ENCODE results near the gene IPO4. TPM values are rescaled to one million over a fixed set of nuclear protein-coding genes. Genes with fewer than 3 reads are reported as not detected.

The IPO4 gene
- total RNA-seq, 4 donors from 2014 or later: 32.9 to 55.1 (median 40.4) TPM

- Histone ChIP-seq H3K4me1 (peaks cover 3 to 34% (median 15%) of the 10 kb centered on the region in 3 donors), H3K9me3 (no peaks in the 10 kb centered on the region), H3K27me3 (no peaks in the 10 kb centered on the region), H3K36me3 (peaks cover 30 to 78% (median 35%) of the 10 kb centered on the region in 3 donors), H3K4me3 (peak overlapping the region in 3 of 4 donors; percentile 74 to 86 (median 82)), H3K27ac (peak overlapping the region in 2 of 4 donors; percentile 80 to 87)
- intact Hi-C loops (cut with DNase I): no loop called here
- TF ChIP-seq POLR2A (IDR thresholded peaks at IDR 0.05): no peak
- TF ChIP-seq, protein P1, sequence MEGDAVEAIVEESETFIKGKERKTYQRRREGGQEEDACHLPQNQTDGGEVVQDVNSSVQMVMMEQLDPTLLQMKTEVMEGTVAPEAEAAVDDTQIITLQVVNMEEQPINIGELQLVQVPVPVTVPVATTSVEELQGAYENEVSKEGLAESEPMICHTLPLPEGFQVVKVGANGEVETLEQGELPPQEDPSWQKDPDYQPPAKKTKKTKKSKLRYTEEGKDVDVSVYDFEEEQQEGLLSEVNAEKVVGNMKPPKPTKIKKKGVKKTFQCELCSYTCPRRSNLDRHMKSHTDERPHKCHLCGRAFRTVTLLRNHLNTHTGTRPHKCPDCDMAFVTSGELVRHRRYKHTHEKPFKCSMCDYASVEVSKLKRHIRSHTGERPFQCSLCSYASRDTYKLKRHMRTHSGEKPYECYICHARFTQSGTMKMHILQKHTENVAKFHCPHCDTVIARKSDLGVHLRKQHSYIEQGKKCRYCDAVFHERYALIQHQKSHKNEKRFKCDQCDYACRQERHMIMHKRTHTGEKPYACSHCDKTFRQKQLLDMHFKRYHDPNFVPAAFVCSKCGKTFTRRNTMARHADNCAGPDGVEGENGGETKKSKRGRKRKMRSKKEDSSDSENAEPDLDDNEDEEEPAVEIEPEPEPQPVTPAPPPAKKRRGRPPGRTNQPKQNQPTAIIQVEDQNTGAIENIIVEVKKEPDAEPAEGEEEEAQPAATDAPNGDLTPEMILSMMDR (IDR thresholded peaks at IDR 0.05): no peak
- WGBS, 2 donors: 67 to 82% methylated on average over 1 to 2 of the region's 2 CpGs
- no peak for DNase-seq
Observed at GRCh38 chr14:24187539-24187915, 1.1 kb downstream of the IPO4 start.

DNA sequence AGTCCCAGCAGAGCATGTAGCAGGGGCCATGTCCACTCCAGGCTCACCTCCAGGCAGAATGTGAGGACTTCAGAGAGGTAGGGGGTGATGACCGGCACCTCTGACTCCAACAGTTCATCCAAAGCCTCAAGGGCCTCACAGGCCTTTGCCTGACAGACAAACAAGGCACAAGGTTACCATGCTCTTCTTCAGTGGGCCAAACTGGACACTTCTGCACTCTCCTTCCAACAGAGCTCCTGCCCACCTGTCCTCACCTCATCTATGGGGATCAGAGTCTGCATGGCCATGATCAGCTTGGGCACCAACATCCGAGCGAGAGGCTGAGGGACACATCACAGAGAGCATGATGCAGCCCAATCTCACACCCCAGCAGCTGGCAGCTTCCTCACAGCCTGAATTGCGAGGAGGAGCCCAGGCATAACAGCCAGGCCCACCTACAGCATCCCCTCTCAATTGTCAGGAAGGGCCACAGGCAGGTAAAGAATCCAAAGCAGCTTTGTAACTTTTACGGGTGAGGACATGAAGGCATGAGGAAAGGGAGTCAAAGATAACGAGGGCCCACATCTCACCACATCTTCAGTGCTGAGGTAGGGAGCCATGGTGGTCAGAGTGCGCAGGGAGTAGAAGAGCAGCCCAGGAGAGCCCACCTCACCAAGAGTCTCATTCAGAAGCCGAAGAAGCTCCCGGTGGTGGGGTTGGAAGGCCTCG lies 1.6 kb downstream of the IPO4 start:
- Histone ChIP-seq H3K27me3 (no peaks in the 10 kb centered on the region), H3K36me3 (peaks cover 25 to 78% (median 39%) of the 10 kb centered on the region in 3 donors), H3K4me3 (peak overlapping the region in 1 of 4 donors; percentile 86), H3K9me3 (no peaks in the 10 kb centered on the region), H3K4me1 (peaks cover 3 to 29% (median 15%) of the 10 kb centered on the region in 3 donors), H3K27ac (no peak overlapping the region)
- TF ChIP-seq, protein P1 (IDR thresholded peaks at IDR 0.05): no peak
- TF ChIP-seq POLR2A (IDR thresholded peaks at IDR 0.05): no peak
- intact Hi-C loops (cut with DNase I): no loop called here
- WGBS, 2 donors: 81 to 90% methylated on average over 6 to 7 of the region's 10 CpGs
- DNase-seq: no peak

DNA sequence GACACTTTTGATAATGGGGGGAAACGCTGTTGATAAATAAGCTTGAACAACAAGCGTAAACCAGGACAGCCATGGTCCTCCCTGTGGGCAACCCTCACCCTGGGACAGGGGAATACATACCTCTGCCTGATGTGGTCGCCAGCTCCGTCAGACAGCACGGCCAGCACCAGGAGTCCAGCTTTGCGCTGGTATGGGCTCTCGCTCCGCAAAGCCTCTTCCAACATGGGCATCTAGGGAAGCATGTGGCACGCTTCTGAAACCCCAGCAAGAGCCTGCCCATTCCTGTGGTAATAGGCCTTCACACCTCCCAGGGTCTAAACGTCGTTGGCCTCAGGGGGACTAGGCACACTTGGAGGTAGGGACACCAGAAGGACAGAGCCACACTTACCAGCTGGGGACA lies 2.9 kb downstream of the IPO4 start:
- H3K27me3 ChIP-seq: no peaks in the 10 kb centered on the region
- no peak overlapping the region for H3K27ac ChIP-seq
- peaks cover 3 to 24% (median 15%) of the 10 kb centered on the region in 3 donors for H3K4me1 ChIP-seq
- H3K36me3 ChIP-seq: peaks cover 29 to 79% (median 37%) of the 10 kb centered on the region in 3 donors
- intact Hi-C loops (cut with DNase I): no loop called here
- H3K9me3 ChIP-seq: no peaks in the 10 kb centered on the region
- WGBS, 2 donors: 89% methylated on average over 9 to 11 of the region's 11 CpGs
- TF ChIP-seq, protein P1 (IDR thresholded peaks at IDR 0.05): no peak
- no peak for TF ChIP-seq POLR2A (IDR thresholded peaks at IDR 0.05)
- H3K4me3 ChIP-seq: no peak overlapping the region
- DNase-seq: no peak

DNA sequence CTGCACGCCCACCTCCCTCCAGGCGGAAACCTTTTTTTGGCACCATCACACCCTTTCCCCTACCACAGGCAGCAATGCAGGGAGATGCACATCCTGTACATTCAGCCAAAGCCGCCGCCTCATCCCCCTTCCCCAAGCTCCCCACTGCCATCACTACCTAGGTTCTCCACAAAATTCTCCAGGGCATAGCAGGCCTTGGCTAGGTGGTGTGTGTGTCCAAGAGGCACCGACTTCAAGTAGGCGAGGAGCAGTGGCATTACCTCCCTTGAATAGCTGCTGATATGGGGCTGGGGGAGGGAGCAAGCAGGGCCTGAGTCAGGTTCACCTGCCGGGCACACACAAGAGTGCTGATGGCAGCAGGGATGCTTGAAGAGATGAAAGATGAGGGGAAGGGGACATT lies 3.6 kb downstream of the IPO4 start:
- 93 to 96% methylated on average over 3 to 4 of the region's 7 CpGs for WGBS, 2 donors
- no peaks in the 10 kb centered on the region for H3K9me3 ChIP-seq
- H3K27me3 ChIP-seq: no peaks in the 10 kb centered on the region
- peaks cover 3 to 31% (median 20%) of the 10 kb centered on the region in 3 donors for H3K4me1 ChIP-seq
- intact Hi-C loops (cut with DNase I): no loop called here
- H3K4me3 ChIP-seq: no peak overlapping the region
- peaks cover 37 to 80% (median 37%) of the 10 kb centered on the region in 3 donors for H3K36me3 ChIP-seq
- DNase-seq: no peak
- H3K27ac ChIP-seq: no peak overlapping the region
- TF ChIP-seq, protein P1 (IDR thresholded peaks at IDR 0.05): no peak
- TF ChIP-seq POLR2A (IDR thresholded peaks at IDR 0.05): no peak

GRCh38 chr14:24184104-24184970 lies 4.3 kb downstream of the IPO4 start:
- H3K4me3 ChIP-seq: no peak overlapping the region
- no peak for TF ChIP-seq POLR2A (IDR thresholded peaks at IDR 0.05)
- TF ChIP-seq, protein P1 (IDR thresholded peaks at IDR 0.05): no peak
- H3K27ac ChIP-seq: no peak overlapping the region
- H3K36me3 ChIP-seq: peaks cover 41 to 81% (median 43%) of the 10 kb centered on the region in 3 donors
- peaks cover 3 to 34% (median 25%) of the 10 kb centered on the region in 3 donors for H3K4me1 ChIP-seq
- no peak for DNase-seq
- intact Hi-C loops (cut with DNase I): no loop called here
- no peaks in the 10 kb centered on the region for H3K27me3 ChIP-seq
- WGBS, 2 donors: 84 to 85% methylated on average over 8 to 12 of the region's 19 CpGs
- H3K9me3 ChIP-seq: no peaks in the 10 kb centered on the region
